ENCODE results near the gene PXDC1. TPM values are rescaled to one million over a fixed set of nuclear protein-coding genes. Genes with fewer than 3 reads are reported as not detected.
A peak's percentile ranks its signal among the peaks of the same experiment; 100 is the strongest.

Gene PXDC1
- total RNA-seq, 6 donors from 2014 or later = 51.6 to 118 (median 95.3) TPM

GRCh38 chr6:3793545-3793944 is 42.0 kb upstream of the PXDC1 start:
- DNase-seq = no peak
- Histone ChIP-seq H3K4me3 (no peak overlapping the region), H3K27ac (no peak overlapping the region), H3K4me1 (peaks cover 19 to 30% (median 25%) of the 10 kb centered on the region in 4 donors), H3K9me3 (no peaks in the 10 kb centered on the region), H3K36me3 (no peaks in the 10 kb centered on the region), H3K27me3 (no peaks in the 10 kb centered on the region)
- 95 to 96% methylated on average over 3 of the region's 3 CpGs for WGBS, 2 donors
- no peak for ATAC-seq (ENCODE audit: low FRiP score in 2 of 2)
- no peak for TF ChIP-seq POLR2AphosphoS5 (IDR thresholded peaks at IDR 0.05)

DNA sequence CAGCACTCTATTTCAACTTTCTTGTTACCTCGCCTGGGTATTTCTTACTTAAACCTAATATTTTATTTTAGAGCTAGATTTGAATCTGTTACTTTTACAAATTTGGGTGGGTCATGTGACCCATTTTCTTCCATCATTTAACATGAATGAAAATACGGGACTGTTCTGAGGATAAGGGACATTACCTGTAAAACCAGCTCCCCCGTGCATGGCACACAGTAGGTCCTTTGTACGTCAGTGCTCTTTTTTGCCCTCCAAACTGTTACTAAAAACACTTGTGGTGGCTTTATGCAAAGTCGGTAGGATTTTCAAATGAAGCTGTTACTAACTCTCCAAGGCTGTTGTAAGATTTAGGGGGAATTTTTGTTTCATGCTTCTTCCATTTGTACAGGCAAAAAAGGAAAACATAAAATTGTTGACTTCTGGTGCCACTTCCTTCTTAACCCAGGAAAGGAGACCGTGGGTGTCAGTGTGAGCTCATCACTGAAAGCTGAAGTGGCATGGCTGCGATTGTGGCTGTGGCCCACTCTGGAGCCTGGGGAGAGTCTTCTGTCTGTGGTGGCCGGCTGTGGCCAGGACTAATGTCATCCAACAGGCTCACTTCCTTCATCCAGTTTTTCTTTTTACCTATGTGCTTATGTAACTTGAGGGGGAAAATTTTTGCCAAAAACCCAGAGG is 40.2 kb upstream of the PXDC1 start:
- 82 to 83% methylated on average over 6 to 8 of the region's 8 CpGs for WGBS, 2 donors
- Histone ChIP-seq H3K27ac (no peak overlapping the region), H3K36me3 (no peaks in the 10 kb centered on the region), H3K4me3 (no peak overlapping the region), H3K27me3 (no peaks in the 10 kb centered on the region), H3K9me3 (no peaks in the 10 kb centered on the region), H3K4me1 (peaks cover under 1 to 11% (median 7%) of the 10 kb centered on the region in 4 donors)
- no peak for TF ChIP-seq EP300 (IDR thresholded peaks at IDR 0.05)
- TF ChIP-seq, protein P1, sequence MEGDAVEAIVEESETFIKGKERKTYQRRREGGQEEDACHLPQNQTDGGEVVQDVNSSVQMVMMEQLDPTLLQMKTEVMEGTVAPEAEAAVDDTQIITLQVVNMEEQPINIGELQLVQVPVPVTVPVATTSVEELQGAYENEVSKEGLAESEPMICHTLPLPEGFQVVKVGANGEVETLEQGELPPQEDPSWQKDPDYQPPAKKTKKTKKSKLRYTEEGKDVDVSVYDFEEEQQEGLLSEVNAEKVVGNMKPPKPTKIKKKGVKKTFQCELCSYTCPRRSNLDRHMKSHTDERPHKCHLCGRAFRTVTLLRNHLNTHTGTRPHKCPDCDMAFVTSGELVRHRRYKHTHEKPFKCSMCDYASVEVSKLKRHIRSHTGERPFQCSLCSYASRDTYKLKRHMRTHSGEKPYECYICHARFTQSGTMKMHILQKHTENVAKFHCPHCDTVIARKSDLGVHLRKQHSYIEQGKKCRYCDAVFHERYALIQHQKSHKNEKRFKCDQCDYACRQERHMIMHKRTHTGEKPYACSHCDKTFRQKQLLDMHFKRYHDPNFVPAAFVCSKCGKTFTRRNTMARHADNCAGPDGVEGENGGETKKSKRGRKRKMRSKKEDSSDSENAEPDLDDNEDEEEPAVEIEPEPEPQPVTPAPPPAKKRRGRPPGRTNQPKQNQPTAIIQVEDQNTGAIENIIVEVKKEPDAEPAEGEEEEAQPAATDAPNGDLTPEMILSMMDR (IDR thresholded peaks at IDR 0.05) = no peak
- no peak for TF ChIP-seq POLR2A (IDR thresholded peaks at IDR 0.05)
- peak in 1 of 2 donors; percentile 43 for ATAC-seq (ENCODE audit: low FRiP score in 2 of 2)
- DNase-seq = no peak

- no peaks in the 10 kb centered on the region for H3K27me3 ChIP-seq
- 80 to 88% methylated on average over 12 of the region's 12 CpGs for WGBS, 2 donors
- H3K4me1 ChIP-seq = no peaks in the 10 kb centered on the region
- no peaks in the 10 kb centered on the region for H3K36me3 ChIP-seq
- DNase-seq (no peak), ATAC-seq (ENCODE audit: low FRiP score in 2 of 2) (no peak)
- no peaks in the 10 kb centered on the region for H3K9me3 ChIP-seq
- no peak overlapping the region for H3K4me3 ChIP-seq
- H3K27ac ChIP-seq = no peak overlapping the region
- TF ChIP-seq, protein P1 (IDR thresholded peaks at IDR 0.05) = no peak
- TF ChIP-seq POLR2A (IDR thresholded peaks at IDR 0.05) (no peak), EP300 (IDR thresholded peaks at IDR 0.05) (no peak), POLR2AphosphoS5 (IDR thresholded peaks at IDR 0.05) (no peak)
Observed at GRCh38 chr6:3789896-3790558, 38.5 kb upstream of the PXDC1 start.

- H3K27ac ChIP-seq = peak overlapping the region; percentile 2 to 32 (median 28)
- no peak for DNase-seq
- peak in 1 of 2 donors; percentile 13 for ATAC-seq (ENCODE audit: low FRiP score in 2 of 2)
- TF ChIP-seq EP300 (IDR thresholded peaks at IDR 0.05) (no peak), POLR2AphosphoS5 (IDR thresholded peaks at IDR 0.05) (no peak), POLR2A (IDR thresholded peaks at IDR 0.05) (no peak)
- TF ChIP-seq, protein P1 (IDR thresholded peaks at IDR 0.05) = no peak
- H3K4me1 ChIP-seq = no peaks in the 10 kb centered on the region
- 93 to 95% methylated on average over 13 of the region's 13 CpGs for WGBS, 2 donors
- no peaks in the 10 kb centered on the region for H3K9me3 ChIP-seq
- no peak overlapping the region for H3K4me3 ChIP-seq
- H3K36me3 ChIP-seq = no peaks in the 10 kb centered on the region
- H3K27me3 ChIP-seq = no peaks in the 10 kb centered on the region
Observed at GRCh38 chr6:3789018-3789895, 37.7 kb upstream of the PXDC1 start.

- no peak for TF ChIP-seq POLR2A (IDR thresholded peaks at IDR 0.05)
- no peak for TF ChIP-seq POLR2AphosphoS5 (IDR thresholded peaks at IDR 0.05)
- no peak for TF ChIP-seq EP300 (IDR thresholded peaks at IDR 0.05)
- TF ChIP-seq, protein P1 (IDR thresholded peaks at IDR 0.05) = no peak
- DNase-seq (no peak), ATAC-seq (ENCODE audit: low FRiP score in 2 of 2) (peak; percentile 28 to 71)
- H3K4me1 ChIP-seq = no peaks in the 10 kb centered on the region
- H3K27ac ChIP-seq = peak overlapping the region in 3 of 4 donors; percentile 2 to 32 (median 31)
- H3K4me3 ChIP-seq = no peak overlapping the region
- H3K9me3 ChIP-seq = no peaks in the 10 kb centered on the region
- 81 to 89% methylated on average over 11 to 12 of the region's 12 CpGs for WGBS, 2 donors
- H3K36me3 ChIP-seq = no peaks in the 10 kb centered on the region
- no peaks in the 10 kb centered on the region for H3K27me3 ChIP-seq
Observed at GRCh38 chr6:3788408-3789017, 37.0 kb upstream of the PXDC1 start.
